Measurements from ENCODE around the gene PRR20B. TPM values are rescaled to one million over a fixed set of nuclear protein-coding genes. Genes with fewer than 3 reads are reported as not detected.
"Not testable (repeated sequence)": the region's sequence is repeated elsewhere in the genome, so short reads cannot be mapped to it uniquely, and the experiment has no call there.

PRR20B gene
- total and polyA plus RNA-seq, 4 donors = not detected

DNA sequence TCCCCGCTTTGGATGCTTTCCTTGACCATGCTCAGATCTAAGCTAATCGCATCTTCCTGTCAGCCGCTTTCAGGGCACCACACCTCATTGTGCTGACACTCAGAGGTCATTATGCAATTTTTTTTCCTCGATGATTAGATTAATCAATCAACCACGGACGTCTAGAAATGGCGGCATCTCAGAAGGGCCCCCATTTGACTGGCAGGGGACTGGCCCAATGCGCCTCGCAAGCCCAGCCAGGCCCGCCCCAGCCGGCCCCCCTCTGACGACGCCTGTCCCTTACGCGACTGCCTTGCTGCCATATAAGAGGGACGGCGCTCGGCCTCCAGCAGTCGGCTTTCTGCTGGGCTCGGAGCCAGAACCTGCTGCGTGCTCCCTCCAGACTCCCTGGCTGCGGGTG is 6.5 kb downstream of the PRR20B start, which contains the start of gene PRR20C:
Gene PRR20C (plus strand): TSS at position 301 of the 400 bp plus-strand sequence. CDS start 387 bp downstream, outside the sequence.
- not testable (repeated sequence) for H3K4me3 ChIP-seq (ENCODE audit: low read depth, low read length); H3K27ac ChIP-seq (ENCODE audit: low read depth, low read length); DNase-seq (ENCODE audit: low read depth in 4 of 6, low spot score in 6 of 6); H3K36me3 ChIP-seq (ENCODE audit: control insufficient read depth, insufficient read depth, low read length); H3K4me1 ChIP-seq (ENCODE audit: control insufficient read depth, insufficient read depth, low read length); H3K27me3 ChIP-seq (ENCODE audit: control insufficient read depth, insufficient read depth, low read length); H3K9me3 ChIP-seq (ENCODE audit: control insufficient read depth, insufficient read depth, low read length)
- WGBS (ENCODE audit: insufficient coverage) = no CpG with 5 or more reads among the region's 22 CpGs

DNA sequence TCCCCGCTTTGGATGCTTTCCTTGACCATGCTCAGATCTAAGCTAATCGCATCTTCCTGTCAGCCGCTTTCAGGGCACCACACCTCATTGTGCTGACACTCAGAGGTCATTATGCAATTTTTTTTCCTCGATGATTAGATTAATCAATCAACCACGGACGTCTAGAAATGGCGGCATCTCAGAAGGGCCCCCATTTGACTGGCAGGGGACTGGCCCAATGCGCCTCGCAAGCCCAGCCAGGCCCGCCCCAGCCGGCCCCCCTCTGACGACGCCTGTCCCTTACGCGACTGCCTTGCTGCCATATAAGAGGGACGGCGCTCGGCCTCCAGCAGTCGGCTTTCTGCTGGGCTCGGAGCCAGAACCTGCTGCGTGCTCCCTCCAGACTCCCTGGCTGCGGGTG is 13.0 kb downstream of the PRR20B start, which contains the start of gene PRR20D:
Gene PRR20D (plus strand): TSS at position 301 of the 400 bp plus-strand sequence. CDS start 387 bp downstream, outside the sequence.
- H3K4me1 ChIP-seq (ENCODE audit: control insufficient read depth, insufficient read depth, low read length); DNase-seq (ENCODE audit: low read depth in 4 of 6, low spot score in 6 of 6); H3K4me3 ChIP-seq (ENCODE audit: low read depth, low read length); H3K9me3 ChIP-seq (ENCODE audit: control insufficient read depth, insufficient read depth, low read length); H3K36me3 ChIP-seq (ENCODE audit: control insufficient read depth, insufficient read depth, low read length); H3K27me3 ChIP-seq (ENCODE audit: control insufficient read depth, insufficient read depth, low read length); H3K27ac ChIP-seq (ENCODE audit: low read depth, low read length): not testable (repeated sequence)
- no CpG with 5 or more reads among the region's 22 CpGs for WGBS (ENCODE audit: insufficient coverage)

DNA sequence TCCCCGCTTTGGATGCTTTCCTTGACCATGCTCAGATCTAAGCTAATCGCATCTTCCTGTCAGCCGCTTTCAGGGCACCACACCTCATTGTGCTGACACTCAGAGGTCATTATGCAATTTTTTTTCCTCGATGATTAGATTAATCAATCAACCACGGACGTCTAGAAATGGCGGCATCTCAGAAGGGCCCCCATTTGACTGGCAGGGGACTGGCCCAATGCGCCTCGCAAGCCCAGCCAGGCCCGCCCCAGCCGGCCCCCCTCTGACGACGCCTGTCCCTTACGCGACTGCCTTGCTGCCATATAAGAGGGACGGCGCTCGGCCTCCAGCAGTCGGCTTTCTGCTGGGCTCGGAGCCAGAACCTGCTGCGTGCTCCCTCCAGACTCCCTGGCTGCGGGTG is 19.6 kb downstream of the PRR20B start, which contains the start of gene PRR20E:
Gene PRR20E (plus strand): TSS at position 301 of the 400 bp plus-strand sequence. CDS start 387 bp downstream, outside the sequence.
- H3K9me3 ChIP-seq (ENCODE audit: control insufficient read depth, insufficient read depth, low read length); H3K36me3 ChIP-seq (ENCODE audit: control insufficient read depth, insufficient read depth, low read length); H3K27me3 ChIP-seq (ENCODE audit: control insufficient read depth, insufficient read depth, low read length); H3K4me1 ChIP-seq (ENCODE audit: control insufficient read depth, insufficient read depth, low read length); H3K27ac ChIP-seq (ENCODE audit: low read depth, low read length); DNase-seq (ENCODE audit: low read depth in 4 of 6, low spot score in 6 of 6); H3K4me3 ChIP-seq (ENCODE audit: low read depth, low read length): not testable (repeated sequence)
- WGBS (ENCODE audit: insufficient coverage) = no CpG with 5 or more reads among the region's 22 CpGs

DNA sequence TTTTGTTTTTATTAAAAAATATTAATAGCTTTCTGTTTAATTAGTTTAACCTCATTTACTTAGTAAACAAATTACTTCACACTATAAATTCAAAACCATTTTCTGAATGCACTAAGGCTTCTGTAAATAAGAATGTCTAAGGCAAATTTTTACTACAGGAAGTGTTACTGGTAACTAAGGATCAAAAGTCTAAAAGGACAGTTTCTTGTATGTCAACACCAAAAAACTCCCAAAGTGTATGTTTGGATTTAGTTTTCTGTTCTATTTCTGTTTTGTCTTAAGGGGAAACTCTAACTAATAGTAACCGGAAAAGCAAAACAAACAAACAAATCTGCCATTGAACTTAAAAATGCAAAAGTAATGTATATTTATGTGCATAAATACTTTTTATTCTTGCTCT is 44.4 kb downstream of the PRR20B start:
- H3K9me3 ChIP-seq (ENCODE audit: control insufficient read depth, insufficient read depth, low read length) = no peaks in the 10 kb centered on the region
- no peak overlapping the region for H3K27ac ChIP-seq (ENCODE audit: low read depth, low read length)
- H3K36me3 ChIP-seq (ENCODE audit: control insufficient read depth, insufficient read depth, low read length) = no peaks in the 10 kb centered on the region
- no peak for DNase-seq (ENCODE audit: low read depth in 4 of 6, low spot score in 6 of 6)
- no peaks in the 10 kb centered on the region for H3K27me3 ChIP-seq (ENCODE audit: control insufficient read depth, insufficient read depth, low read length)
- WGBS (ENCODE audit: insufficient coverage) = no CpG with 5 or more reads among the region's 1 CpG
- no peaks in the 10 kb centered on the region for H3K4me1 ChIP-seq (ENCODE audit: control insufficient read depth, insufficient read depth, low read length)
- H3K4me3 ChIP-seq (ENCODE audit: low read depth, low read length) = no peak overlapping the region

Small RNA genes within 50 kb of the gene (small RNA-seq; reads per million reads assigned to genes)
- gene PRR20FP (ENCODE audit: low replicate concordance) = not detected

Other genes starting within 250 kb of the PRR20B start
- not detected for gene PRR20A, start 6.6 kb upstream of the PRR20B start, total RNA-seq
- gene PRR20A, start 6.6 kb upstream of the PRR20B start, polyA plus RNA-seq (ENCODE audit: insufficient read length in 2 of 2) = not detected
- not detected for gene PRR20C, start 6.6 kb downstream of the PRR20B start, total RNA-seq
- not detected for gene PRR20C, start 6.6 kb downstream of the PRR20B start, polyA plus RNA-seq (ENCODE audit: insufficient read length in 2 of 2)
- not detected for gene PRR20D, start 13.1 kb downstream of the PRR20B start, total RNA-seq
- gene PRR20D, start 13.1 kb downstream of the PRR20B start, polyA plus RNA-seq (ENCODE audit: insufficient read length in 2 of 2) = not detected
- gene PRR20E, start 19.7 kb downstream of the PRR20B start, total RNA-seq = not detected
- gene PRR20E, start 19.7 kb downstream of the PRR20B start, polyA plus RNA-seq (ENCODE audit: insufficient read length in 2 of 2) = not detected